Measurements from ENCODE around the gene CTDSPL. TPM values are rescaled to one million over a fixed set of nuclear protein-coding genes. Genes with fewer than 3 reads are reported as not detected.

Gene CTDSPL
- total RNA-seq, 1 experiment from 2014 or later: 34.4 TPM

DNA sequence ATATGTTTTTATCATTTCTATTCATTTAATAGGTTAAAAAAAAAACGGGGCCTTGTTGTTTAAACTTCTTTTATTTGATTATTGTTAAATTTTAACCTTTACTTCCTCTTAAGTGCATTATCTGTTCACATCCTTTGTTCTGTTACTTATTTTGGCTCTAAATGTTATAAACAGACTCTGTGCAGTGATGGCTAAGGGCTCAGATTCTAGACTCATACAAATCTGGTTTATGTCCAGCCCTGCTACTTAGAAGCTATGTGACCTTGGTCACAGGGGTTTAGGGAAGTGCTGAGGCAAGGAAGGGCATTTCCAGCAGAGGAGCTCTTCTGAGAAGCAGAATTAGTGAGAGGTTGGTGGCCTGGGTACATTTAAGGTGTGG is 73.6 kb downstream of the CTDSPL start:
- Histone ChIP-seq H3K4me2 (ENCODE audit: low read length) (peak overlapping the region; percentile 61), H3K4me1 (ENCODE audit: control insufficient read depth in 1 of 2, insufficient read depth in 2 of 2, low read length in 2 of 2) (peaks cover 38 to 44% of the 10 kb centered on the region in 2 experiments), H4K20me1 (ENCODE audit: insufficient read depth) (no peaks in the 10 kb centered on the region), H2AFZ (ENCODE audit: low read depth, low read length, poor library complexity, severe bottlenecking) (no peak overlapping the region), H3K27me3 (ENCODE audit: insufficient read depth, low read length) (no peaks in the 10 kb centered on the region), H3K9ac (ENCODE audit: low read length) (no peak overlapping the region; the same call in 1 of the 2 replicates), H3K79me2 (ENCODE audit: insufficient read depth, low read length) (peaks cover 23% of the 10 kb centered on the region), H3K9me3 (ENCODE audit: control insufficient read depth in 1 of 2, insufficient read depth in 1 of 2, low read depth in 1 of 2, low read length in 2 of 2) (no peaks in the 10 kb centered on the region), H3K9me2 (ENCODE audit: insufficient read depth) (0 out of 2 replicates have a peak, but pooled peaks cover 4% of the 10 kb centered on the region), H3K4me3 (replicated peaks in 1 of 2; ENCODE audit: low read depth in 1 of 2, low read length in 2 of 2) (no peak overlapping the region), H3K27ac (ENCODE audit: low read depth, low read length) (peak overlapping the region; percentile 27), H3K36me3 (ENCODE audit: control insufficient read depth in 1 of 2, insufficient read depth in 2 of 2, low read length in 2 of 2) (no peaks in the 10 kb centered on the region)
- ATAC-seq: peak; percentile 37
- intact Hi-C loops (cut with micrococcal nuclease): no loop called here
- CTCF ChIA-PET: no interaction called here
- BruUV-seq (replicated peaks): no TSS peak
- POLR2A ChIA-PET: no interaction called here
- TF ChIP-seq, protein P1, sequence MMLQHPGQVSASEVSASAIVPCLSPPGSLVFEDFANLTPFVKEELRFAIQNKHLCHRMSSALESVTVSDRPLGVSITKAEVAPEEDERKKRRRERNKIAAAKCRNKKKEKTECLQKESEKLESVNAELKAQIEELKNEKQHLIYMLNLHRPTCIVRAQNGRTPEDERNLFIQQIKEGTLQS (IDR thresholded peaks at IDR 0.05): no peak
- TF ChIP-seq CEBPB (IDR thresholded peaks at IDR 0.05; ENCODE audit: low read depth) (no peak), EZH2phosphoT487 (IDR thresholded peaks at IDR 0.05; ENCODE audit: borderline replicate concordance) (no peak), FOSL1 (IDR thresholded peaks at IDR 0.05; ENCODE audit: low read depth) (no peak), CBX3 (IDR thresholded peaks at IDR 0.05; ENCODE audit: low read depth) (no peak), ZNF274 (IDR thresholded peaks at IDR 0.05; ENCODE audit: low read depth, low read length) (no peak), SRF (IDR thresholded peaks at IDR 0.05; ENCODE audit: low read depth) (no peak), SIN3A (IDR thresholded peaks at IDR 0.05; ENCODE audit: low read depth) (no peak), POLR2AphosphoS5 (IDR thresholded peaks at IDR 0.05; ENCODE audit: low read depth, low read length) (no peak), EZH2 (IDR thresholded peaks at IDR 0.05) (no peak), TCF7L2 (IDR thresholded peaks at IDR 0.05; ENCODE audit: borderline replicate concordance, extremely low read depth, insufficient read depth, insufficient read length) (no peak), EGR1 (IDR thresholded peaks at IDR 0.05; ENCODE audit: low read depth) (no peak), RAD21 (IDR thresholded peaks at IDR 0.05; ENCODE audit: low read depth) (no peak), ZFX (IDR thresholded peaks at IDR 0.05) (no peak)
- TF ChIP-seq, protein P2, sequence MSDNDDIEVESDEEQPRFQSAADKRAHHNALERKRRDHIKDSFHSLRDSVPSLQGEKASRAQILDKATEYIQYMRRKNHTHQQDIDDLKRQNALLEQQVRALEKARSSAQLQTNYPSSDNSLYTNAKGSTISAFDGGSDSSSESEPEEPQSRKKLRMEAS (IDR thresholded peaks at IDR 0.05): no peak
- TF ChIP-seq, protein P3, sequence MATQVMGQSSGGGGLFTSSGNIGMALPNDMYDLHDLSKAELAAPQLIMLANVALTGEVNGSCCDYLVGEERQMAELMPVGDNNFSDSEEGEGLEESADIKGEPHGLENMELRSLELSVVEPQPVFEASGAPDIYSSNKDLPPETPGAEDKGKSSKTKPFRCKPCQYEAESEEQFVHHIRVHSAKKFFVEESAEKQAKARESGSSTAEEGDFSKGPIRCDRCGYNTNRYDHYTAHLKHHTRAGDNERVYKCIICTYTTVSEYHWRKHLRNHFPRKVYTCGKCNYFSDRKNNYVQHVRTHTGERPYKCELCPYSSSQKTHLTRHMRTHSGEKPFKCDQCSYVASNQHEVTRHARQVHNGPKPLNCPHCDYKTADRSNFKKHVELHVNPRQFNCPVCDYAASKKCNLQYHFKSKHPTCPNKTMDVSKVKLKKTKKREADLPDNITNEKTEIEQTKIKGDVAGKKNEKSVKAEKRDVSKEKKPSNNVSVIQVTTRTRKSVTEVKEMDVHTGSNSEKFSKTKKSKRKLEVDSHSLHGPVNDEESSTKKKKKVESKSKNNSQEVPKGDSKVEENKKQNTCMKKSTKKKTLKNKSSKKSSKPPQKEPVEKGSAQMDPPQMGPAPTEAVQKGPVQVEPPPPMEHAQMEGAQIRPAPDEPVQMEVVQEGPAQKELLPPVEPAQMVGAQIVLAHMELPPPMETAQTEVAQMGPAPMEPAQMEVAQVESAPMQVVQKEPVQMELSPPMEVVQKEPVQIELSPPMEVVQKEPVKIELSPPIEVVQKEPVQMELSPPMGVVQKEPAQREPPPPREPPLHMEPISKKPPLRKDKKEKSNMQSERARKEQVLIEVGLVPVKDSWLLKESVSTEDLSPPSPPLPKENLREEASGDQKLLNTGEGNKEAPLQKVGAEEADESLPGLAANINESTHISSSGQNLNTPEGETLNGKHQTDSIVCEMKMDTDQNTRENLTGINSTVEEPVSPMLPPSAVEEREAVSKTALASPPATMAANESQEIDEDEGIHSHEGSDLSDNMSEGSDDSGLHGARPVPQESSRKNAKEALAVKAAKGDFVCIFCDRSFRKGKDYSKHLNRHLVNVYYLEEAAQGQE (IDR thresholded peaks at IDR 0.05; ENCODE audit: low read depth): no peak
- RAD21 ChIA-PET (ENCODE audit: low non-redundant PET in 1 of 2, low total read pairs in 2 of 2, uncharacterized antibody in 2 of 2, unreplicated experiment in 2 of 2): no interaction called here
- DNase-seq (ENCODE audit: low read depth, low spot score): no peak

Data from HCT116 (cell line).